Mesothelial cell of epicardium (in vitro differentiated cells): ENCODE measurements around the gene CASP10. TPM values are rescaled to one million over a fixed set of nuclear protein-coding genes. Genes with fewer than 3 reads are reported as not detected.
"Not testable (repeated sequence)": the region's sequence is repeated elsewhere in the genome, so short reads cannot be mapped to it uniquely, and the experiment has no call there.

Experiments used
- DNase-seq, 2 experiments: peaks; one replicate each; pipeline ENCODE4 v3.0.0; 2021; ENCODE audit warnings: low spot score in 2 of 2; ENCODE audit not compliant: unreplicated experiment in 2 of 2
- H3K27ac Mint-ChIP-seq: 2 replicates; pipeline ENCODE4 v1.8.0; 2021; ENCODE audit warnings: mixed read lengths
- H3K27me3 Mint-ChIP-seq: 2 replicates; pipeline ENCODE4 v1.8.0; 2021; ENCODE audit warnings: low read depth, mixed read lengths
- H3K36me3 Mint-ChIP-seq: 2 replicates; pipeline ENCODE4 v1.8.0; 2021; ENCODE audit warnings: mixed read lengths
- H3K4me1 Mint-ChIP-seq: 2 replicates; pipeline ENCODE4 v1.8.0; 2021; ENCODE audit warnings: mixed read lengths
- H3K4me3 Mint-ChIP-seq: 2 replicates; pipeline ENCODE4 v1.8.0; 2021; ENCODE audit warnings: mild to moderate bottlenecking, moderate library complexity, mixed read lengths
- H3K9me3 Mint-ChIP-seq: 2 replicates; pipeline ENCODE4 v1.8.0; 2021; ENCODE audit warnings: mixed read lengths
- CTCF ChIP-seq: fragments of 200-600 bp; sonication (generic); IDR thresholded peaks from one replicate; pipeline ENCODE4 v1.5.0; 2021; ENCODE audit warnings: antibody characterized with exemption; ENCODE audit not compliant: unreplicated experiment
- total RNA-seq: library from RNA; stranded (reverse); gene quantifications from 3 replicates; pipeline ENCODE4 v1.2.1, GENCODE V29; 2021

The CASP10 gene
- total RNA-seq, 1 donor from 2014 or later = 3.1 TPM

- Mint-ChIP-seq H3K9me3 (peaks cover 4% of the 10 kb centered on the region), H3K27ac (no peak overlapping the region), H3K4me1 (peaks cover 11% of the 10 kb centered on the region), H3K4me3 (no peak overlapping the region), H3K36me3 (no peaks in the 10 kb centered on the region), H3K27me3 (no peaks in the 10 kb centered on the region)
- no peak for TF ChIP-seq CTCF
- no peak for DNase-seq
Observed at GRCh38 chr2:201180010-201180409, 2.9 kb upstream of the CASP10 start.

GRCh38 chr2:201183365-201183727 is 405 bp downstream of the CASP10 start:
- Mint-ChIP-seq H3K36me3 (no peaks in the 10 kb centered on the region), H3K9me3 (peaks cover 4% of the 10 kb centered on the region), H3K27ac (no peak overlapping the region), H3K4me1 (peaks cover 11% of the 10 kb centered on the region), H3K27me3 (no peaks in the 10 kb centered on the region), H3K4me3 (peak overlapping the region; percentile 62)
- no peak for DNase-seq
- TF ChIP-seq CTCF = no peak

GRCh38 chr2:201183835-201184234 is 894 bp downstream of the CASP10 start:
- not testable (repeated sequence) for DNase-seq, H3K9me3 Mint-ChIP-seq, H3K27me3 Mint-ChIP-seq, H3K36me3 Mint-ChIP-seq, H3K27ac Mint-ChIP-seq
- H3K4me1 Mint-ChIP-seq = peaks cover 11% of the 10 kb centered on the region
- H3K4me3 Mint-ChIP-seq = peak overlapping the region; percentile 37

- H3K9me3 Mint-ChIP-seq, H3K36me3 Mint-ChIP-seq, DNase-seq, H3K27ac Mint-ChIP-seq, H3K27me3 Mint-ChIP-seq: not testable (repeated sequence)
- peaks cover 11% of the 10 kb centered on the region for H3K4me1 Mint-ChIP-seq
- H3K4me3 Mint-ChIP-seq = peak overlapping the region; percentile 37
Observed at GRCh38 chr2:201184248-201184647, 1.3 kb downstream of the CASP10 start.

GRCh38 chr2:201185863-201186262 is 2.9 kb downstream of the CASP10 start:
- H3K27me3 Mint-ChIP-seq = no peaks in the 10 kb centered on the region
- no peak overlapping the region for H3K4me3 Mint-ChIP-seq
- DNase-seq = no peak
- peaks cover 2% of the 10 kb centered on the region for H3K36me3 Mint-ChIP-seq
- no peak for TF ChIP-seq CTCF
- no peaks in the 10 kb centered on the region for H3K9me3 Mint-ChIP-seq
- H3K27ac Mint-ChIP-seq = no peak overlapping the region
- H3K4me1 Mint-ChIP-seq = peaks cover 11% of the 10 kb centered on the region

GRCh38 chr2:201186982-201187381 is 4.0 kb downstream of the CASP10 start:
- H3K36me3 Mint-ChIP-seq = peaks cover 2% of the 10 kb centered on the region
- H3K27ac Mint-ChIP-seq = no peak overlapping the region
- no peaks in the 10 kb centered on the region for H3K9me3 Mint-ChIP-seq
- no peak for DNase-seq
- TF ChIP-seq CTCF = no peak
- no peak overlapping the region for H3K4me3 Mint-ChIP-seq
- peaks cover 14% of the 10 kb centered on the region for H3K4me1 Mint-ChIP-seq
- no peaks in the 10 kb centered on the region for H3K27me3 Mint-ChIP-seq

- H3K27me3 Mint-ChIP-seq = no peaks in the 10 kb centered on the region
- no peak for TF ChIP-seq CTCF
- no peak for DNase-seq
- H3K4me1 Mint-ChIP-seq = peaks cover 5% of the 10 kb centered on the region
- no peaks in the 10 kb centered on the region for H3K9me3 Mint-ChIP-seq
- no peak overlapping the region for H3K27ac Mint-ChIP-seq
- no peak overlapping the region for H3K4me3 Mint-ChIP-seq
- H3K36me3 Mint-ChIP-seq = peaks cover 2% of the 10 kb centered on the region
Observed at GRCh38 chr2:201188449-201188848, 5.5 kb downstream of the CASP10 start.
